Loucy (cell line): ENCODE results near the gene RPRD1A.
"Not testable (repeated sequence)": the region's sequence is repeated elsewhere in the genome, so short reads cannot be mapped to it uniquely, and the experiment has no call there.

Experiments
- H2AFZ ChIP-seq: fragments of 200-600 bp; sonication (generic); 2 replicates; pipeline ENCODE4 v1.6.0; 2016; ENCODE audit warnings: antibody characterized with exemption, mild to moderate bottlenecking, low read length, moderate library complexity
- H3F3A ChIP-seq: fragments of 200-600 bp; 2 replicates; pipeline ENCODE4 v1.6.0; 2016; ENCODE audit warnings: antibody characterized with exemption, low read depth, mild to moderate bottlenecking
- H3K27me3 ChIP-seq: fragments of 200-600 bp; sonication (generic); 2 replicates; pipeline ENCODE4 v1.6.1; 2014; ENCODE audit warnings: low read length, mild to moderate bottlenecking; ENCODE audit not compliant: insufficient read depth, poor library complexity, severe bottlenecking
- H3K36me3 ChIP-seq: fragments of 200-600 bp; sonication (generic); 2 replicates; pipeline ENCODE4 v1.6.1; 2016; ENCODE audit warnings: low read length; ENCODE audit not compliant: insufficient read depth
- H3K4me1 ChIP-seq: fragments of 200-600 bp; sonication (generic); 2 replicates; pipeline ENCODE4 v1.5.1; 2014; ENCODE audit warnings: low read length, mild to moderate bottlenecking; ENCODE audit not compliant: insufficient read depth, poor library complexity, severe bottlenecking
- H3K4me2 ChIP-seq: fragments of 200-600 bp; sonication (generic); 2 replicates; pipeline ENCODE4 v1.6.0; 2014; ENCODE audit warnings: antibody characterized with exemption, low read length, low read depth, mild to moderate bottlenecking; ENCODE audit not compliant: poor library complexity, severe bottlenecking
- H3K4me3 ChIP-seq: fragments of 200-600 bp; sonication (generic); 2 replicates; pipeline ENCODE4 v1.5.1; 2014; ENCODE audit warnings: low read length, mild to moderate bottlenecking, mixed read lengths; ENCODE audit not compliant: poor library complexity, severe bottlenecking
- H3K79me2 ChIP-seq: fragments of 200-600 bp; sonication (generic); 2 replicates; pipeline ENCODE4 v1.6.1; 2014; ENCODE audit warnings: low read length; ENCODE audit not compliant: insufficient read depth
- H3K9ac ChIP-seq: fragments of 200-600 bp; sonication (generic); 2 replicates; pipeline ENCODE4 v1.6.0; 2014; ENCODE audit warnings: mild to moderate bottlenecking, low read depth, low read length, moderate library complexity; ENCODE audit not compliant: poor library complexity, severe bottlenecking
- H3K9me2 ChIP-seq: fragments of 200-600 bp; sonication (generic); replicated peaks from 2 replicates; pipeline ENCODE4 v1.6.1; 2016; ENCODE audit warnings: low read depth, low read length, mixed read lengths
- H3K9me3 ChIP-seq: fragments of 200-600 bp; sonication (generic); 2 replicates; pipeline ENCODE4 v1.6.1; 2014; ENCODE audit warnings: mild to moderate bottlenecking, antibody characterized with exemption, low read length, low read depth; ENCODE audit not compliant: insufficient read depth
- H4K20me1 ChIP-seq: fragments of 200-600 bp; sonication (generic); 2 replicates; pipeline ENCODE4 v1.6.0; 2014; ENCODE audit warnings: antibody characterized with exemption, low read length, mild to moderate bottlenecking; ENCODE audit not compliant: insufficient read depth, poor library complexity, severe bottlenecking
- EZH2phosphoT487 ChIP-seq: fragments of 200-600 bp; IDR thresholded peaks from 2 replicates; pipeline ENCODE4 v1.6.1; 2018; ENCODE audit warnings: antibody characterized with exemption, mild to moderate bottlenecking, moderate library complexity, borderline replicate concordance
- TF ChIP-seq, protein P1 (sequence below): fragments of 200-600 bp; sonication (generic); conservative IDR thresholded peaks from 2 replicates; pipeline ENCODE4 v1.5.1; 2014; ENCODE audit warnings: mild to moderate bottlenecking, antibody characterized with exemption, low read length

Gene RPRD1A

DNA sequence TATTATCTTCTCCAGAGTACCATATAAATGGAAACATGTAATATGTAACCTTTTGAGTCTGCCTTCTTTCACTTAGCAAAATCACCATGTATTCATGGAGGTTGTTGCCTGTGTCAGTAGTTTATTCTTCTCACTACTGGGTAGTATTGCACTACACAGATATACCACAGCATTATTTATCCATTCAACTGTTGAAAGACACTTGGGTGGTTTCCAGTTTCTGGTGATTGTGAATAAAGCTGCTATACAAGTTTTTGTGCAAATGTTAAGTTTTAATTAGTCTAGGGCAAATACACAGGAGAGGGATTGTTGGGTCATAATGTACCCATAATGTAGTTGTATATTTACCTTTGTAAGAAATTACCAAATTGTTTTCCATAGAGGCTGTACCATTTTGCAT is 29.6 kb upstream of the RPRD1A start:
- TF ChIP-seq, protein P1, sequence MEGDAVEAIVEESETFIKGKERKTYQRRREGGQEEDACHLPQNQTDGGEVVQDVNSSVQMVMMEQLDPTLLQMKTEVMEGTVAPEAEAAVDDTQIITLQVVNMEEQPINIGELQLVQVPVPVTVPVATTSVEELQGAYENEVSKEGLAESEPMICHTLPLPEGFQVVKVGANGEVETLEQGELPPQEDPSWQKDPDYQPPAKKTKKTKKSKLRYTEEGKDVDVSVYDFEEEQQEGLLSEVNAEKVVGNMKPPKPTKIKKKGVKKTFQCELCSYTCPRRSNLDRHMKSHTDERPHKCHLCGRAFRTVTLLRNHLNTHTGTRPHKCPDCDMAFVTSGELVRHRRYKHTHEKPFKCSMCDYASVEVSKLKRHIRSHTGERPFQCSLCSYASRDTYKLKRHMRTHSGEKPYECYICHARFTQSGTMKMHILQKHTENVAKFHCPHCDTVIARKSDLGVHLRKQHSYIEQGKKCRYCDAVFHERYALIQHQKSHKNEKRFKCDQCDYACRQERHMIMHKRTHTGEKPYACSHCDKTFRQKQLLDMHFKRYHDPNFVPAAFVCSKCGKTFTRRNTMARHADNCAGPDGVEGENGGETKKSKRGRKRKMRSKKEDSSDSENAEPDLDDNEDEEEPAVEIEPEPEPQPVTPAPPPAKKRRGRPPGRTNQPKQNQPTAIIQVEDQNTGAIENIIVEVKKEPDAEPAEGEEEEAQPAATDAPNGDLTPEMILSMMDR = no peak
- no peak for TF ChIP-seq EZH2phosphoT487
- H3K4me3 ChIP-seq = no peak overlapping the region
- H3F3A ChIP-seq = no peaks in the 10 kb centered on the region
- peaks cover 10% of the 10 kb centered on the region for H3K4me1 ChIP-seq
- no peak overlapping the region for H2AFZ ChIP-seq
- peaks cover 4% of the 10 kb centered on the region; the same call in 1 of the 2 replicates for H3K9me3 ChIP-seq
- no peak overlapping the region for H3K4me2 ChIP-seq
- no peaks in the 10 kb centered on the region for H3K36me3 ChIP-seq
- no peaks in the 10 kb centered on the region for H3K9me2 ChIP-seq
- no peaks in the 10 kb centered on the region for H4K20me1 ChIP-seq
- H3K79me2 ChIP-seq = no peaks in the 10 kb centered on the region
- no peak overlapping the region for H3K9ac ChIP-seq
- H3K27me3 ChIP-seq = no peaks in the 10 kb centered on the region

DNA sequence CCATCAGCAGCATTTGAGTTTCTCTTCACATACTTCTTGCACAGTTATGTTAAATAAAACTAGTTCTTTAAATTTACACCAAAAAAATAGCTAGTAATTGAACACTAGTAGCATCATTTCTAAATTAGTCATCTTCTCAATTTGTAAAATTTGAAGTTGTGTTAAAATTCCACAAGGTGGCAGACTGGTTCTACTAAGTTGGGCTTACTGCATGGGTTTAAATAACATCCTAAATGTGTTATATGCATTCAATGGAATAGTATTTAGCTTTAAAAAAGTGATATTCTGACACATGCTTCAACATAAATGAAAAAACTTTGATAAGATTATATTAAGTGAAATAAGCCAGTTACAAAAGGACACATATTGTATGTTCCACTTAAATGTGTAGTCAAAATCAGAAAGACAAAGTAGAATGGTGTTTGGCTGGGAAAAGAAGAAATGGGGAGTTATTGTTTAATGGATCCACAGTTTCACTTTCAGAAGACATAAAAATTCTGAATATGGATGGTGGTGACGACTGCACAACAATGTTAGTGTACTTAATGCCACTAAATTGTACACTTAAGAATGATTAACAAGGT is 28.7 kb upstream of the RPRD1A start:
- Histone ChIP-seq H3K4me1 (peaks cover 10% of the 10 kb centered on the region), H3K27me3 (no peaks in the 10 kb centered on the region), H3K36me3 (no peaks in the 10 kb centered on the region), H3F3A (no peaks in the 10 kb centered on the region), H2AFZ (no peak overlapping the region), H3K4me3 (no peak overlapping the region), H3K9me3 (no peaks in the 10 kb centered on the region), H4K20me1 (no peaks in the 10 kb centered on the region), H3K4me2 (no peak overlapping the region), H3K9ac (no peak overlapping the region), H3K9me2 (no peaks in the 10 kb centered on the region), H3K79me2 (no peaks in the 10 kb centered on the region)
- TF ChIP-seq, protein P1 = peak; percentile 78
- TF ChIP-seq EZH2phosphoT487 = no peak

DNA sequence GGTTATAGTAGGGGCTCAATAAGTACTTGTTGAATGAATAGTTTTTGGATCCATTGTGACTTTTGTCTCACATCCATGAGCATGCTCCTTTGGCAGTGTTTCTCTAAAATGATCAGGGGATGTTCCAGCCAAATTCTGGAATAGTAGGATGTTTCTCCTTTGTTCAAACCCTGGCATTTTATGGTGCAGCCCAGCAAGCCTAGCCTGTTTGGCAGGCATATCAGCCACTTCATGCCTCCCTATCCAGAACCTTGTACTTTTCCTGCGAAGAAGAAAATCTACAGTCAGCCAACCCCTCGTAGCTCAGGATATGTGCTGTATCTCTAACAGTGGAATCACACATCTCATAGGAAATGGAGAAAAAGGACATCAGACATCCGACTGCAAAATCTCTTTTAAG is 27.1 kb upstream of the RPRD1A start:
- Histone ChIP-seq H3K9ac (no peak overlapping the region), H3K27me3 (no peaks in the 10 kb centered on the region), H3K4me2 (no peak overlapping the region), H3K9me2 (no peaks in the 10 kb centered on the region), H3K79me2 (no peaks in the 10 kb centered on the region), H3K4me3 (no peak overlapping the region), H3K9me3 (no peaks in the 10 kb centered on the region), H4K20me1 (no peaks in the 10 kb centered on the region), H3K36me3 (no peaks in the 10 kb centered on the region), H3K4me1 (peaks cover 10% of the 10 kb centered on the region), H2AFZ (no peak overlapping the region), H3F3A (no peaks in the 10 kb centered on the region)
- TF ChIP-seq EZH2phosphoT487 = no peak
- TF ChIP-seq, protein P1 = no peak

DNA sequence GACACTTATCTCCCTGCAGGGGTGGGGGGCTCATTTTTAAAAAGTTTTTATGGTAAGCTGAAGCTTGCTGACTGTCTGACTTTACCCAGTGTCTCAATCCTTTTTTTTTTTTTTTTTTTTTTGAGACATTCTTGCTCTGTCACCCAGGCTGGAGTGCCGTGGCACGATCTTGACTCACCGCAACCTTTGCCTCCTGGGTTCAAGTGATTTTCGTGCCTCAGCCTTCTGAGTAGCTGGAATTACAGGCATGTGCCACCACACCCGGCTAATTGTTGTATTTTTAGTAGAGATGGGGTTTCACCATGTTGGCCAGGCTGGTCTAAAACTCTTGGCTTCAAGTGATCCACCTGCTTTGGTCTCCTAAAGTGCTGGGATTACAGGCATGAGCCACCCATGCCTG is 24.8 kb upstream of the RPRD1A start:
- H4K20me1 ChIP-seq, H2AFZ ChIP-seq, H3K9me2 ChIP-seq, H3F3A ChIP-seq, H3K9ac ChIP-seq, H3K9me3 ChIP-seq, H3K36me3 ChIP-seq, H3K4me3 ChIP-seq, H3K27me3 ChIP-seq, H3K79me2 ChIP-seq: not testable (repeated sequence)
- peak overlapping the region; percentile 42 for H3K4me2 ChIP-seq
- peaks cover 10% of the 10 kb centered on the region for H3K4me1 ChIP-seq
